BLaER1 (cell line): ENCODE results near the gene PPP1R1B.
A peak's percentile ranks its signal among the peaks of the same experiment; 100 is the strongest.

Experiments used
- H3K27ac ChIP-seq: shearing (Covaris generic); formaldehyde crosslinking; 2 replicates; pipeline ENCODE4 v1.8.1; 2022
- H3K27me3 ChIP-seq: shearing (Covaris generic); formaldehyde crosslinking; 2 replicates; pipeline ENCODE4 v1.8.1; 2022
- H3K36me3 ChIP-seq: shearing (Covaris generic); formaldehyde crosslinking; 2 replicates; pipeline ENCODE4 v1.8.1; 2022
- H3K4me1 ChIP-seq: shearing (Covaris generic); formaldehyde crosslinking; 2 replicates; pipeline ENCODE4 v1.8.1; 2022
- H3K4me2 ChIP-seq: shearing (Covaris generic); formaldehyde crosslinking; 2 replicates; pipeline ENCODE4 v1.8.1; 2022
- H3K4me3 ChIP-seq: shearing (Covaris generic); formaldehyde crosslinking; 2 replicates; pipeline ENCODE4 v1.8.1; 2022
- H3K9ac ChIP-seq: shearing (Covaris generic); formaldehyde crosslinking; 2 replicates; pipeline ENCODE4 v1.8.1; 2022
- H3K9me3 ChIP-seq: shearing (Covaris generic); formaldehyde crosslinking; 2 replicates; pipeline ENCODE4 v1.8.1; 2022
- H4K20me1 ChIP-seq: shearing (Covaris generic); formaldehyde crosslinking; 2 replicates; pipeline ENCODE4 v1.8.1; 2022
- Cebpa-rat ChIP-seq: shearing (Covaris generic); IDR thresholded peaks from 2 replicates; pipeline ENCODE4 v1.8.1; 2022

Gene PPP1R1B

DNA sequence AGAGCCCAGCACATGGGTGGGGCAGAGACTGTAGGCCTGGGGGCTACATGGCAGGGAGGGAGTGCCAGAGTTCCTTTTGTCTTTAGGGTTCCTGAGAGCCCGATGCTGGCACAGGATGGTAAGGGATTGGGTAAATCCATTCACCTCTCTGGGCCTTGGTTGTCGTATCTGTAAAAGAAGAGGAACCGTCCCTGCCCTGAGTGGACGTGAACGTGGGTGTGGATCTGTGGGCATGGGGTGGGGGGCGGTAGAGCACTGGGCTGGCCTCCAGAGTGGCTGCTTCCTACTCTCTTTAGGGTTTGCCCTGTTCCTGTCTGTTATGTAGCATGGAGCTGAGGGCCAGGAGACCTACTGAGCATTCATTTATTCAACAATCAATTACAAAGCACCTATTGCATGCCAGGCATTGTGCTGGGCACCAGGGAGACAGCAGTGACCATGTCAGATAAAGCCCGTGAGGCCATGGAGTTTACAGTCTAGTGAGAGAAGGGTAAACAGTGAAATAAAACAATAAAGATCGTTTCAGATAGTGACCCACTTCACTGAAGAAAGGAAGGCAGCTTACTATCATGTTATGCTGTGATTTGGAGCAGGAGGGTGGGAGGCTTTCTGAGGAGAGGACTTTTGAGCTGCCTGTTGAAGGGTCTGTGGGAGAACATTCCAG, 25.3 kb downstream of the PPP1R1B start:
- Histone ChIP-seq H3K9ac (no peak overlapping the region), H3K27ac (peak overlapping the region; percentile 13; the same call in 1 of the 2 replicates), H4K20me1 (peaks cover 97% of the 10 kb centered on the region), H3K4me3 (no peak overlapping the region), H3K9me3 (no peaks in the 10 kb centered on the region), H3K4me2 (peak overlapping the region; percentile 67), H3K36me3 (peaks cover 35% of the 10 kb centered on the region), H3K4me1 (peaks cover 39% of the 10 kb centered on the region), H3K27me3 (no peaks in the 10 kb centered on the region)
- TF ChIP-seq Cebpa-rat = no peak

GRCh38 chr17:39652587-39653315, 26.0 kb downstream of the PPP1R1B start:
- Histone ChIP-seq H3K4me2 (no peak overlapping the region), H3K36me3 (peaks cover 41% of the 10 kb centered on the region), H3K4me3 (no peak overlapping the region), H4K20me1 (peaks cover 98% of the 10 kb centered on the region), H3K27me3 (no peaks in the 10 kb centered on the region), H3K27ac (peak overlapping the region; percentile 13; the same call in 1 of the 2 replicates), H3K9me3 (no peaks in the 10 kb centered on the region), H3K9ac (no peak overlapping the region), H3K4me1 (peaks cover 46% of the 10 kb centered on the region)
- TF ChIP-seq Cebpa-rat = no peak

DNA sequence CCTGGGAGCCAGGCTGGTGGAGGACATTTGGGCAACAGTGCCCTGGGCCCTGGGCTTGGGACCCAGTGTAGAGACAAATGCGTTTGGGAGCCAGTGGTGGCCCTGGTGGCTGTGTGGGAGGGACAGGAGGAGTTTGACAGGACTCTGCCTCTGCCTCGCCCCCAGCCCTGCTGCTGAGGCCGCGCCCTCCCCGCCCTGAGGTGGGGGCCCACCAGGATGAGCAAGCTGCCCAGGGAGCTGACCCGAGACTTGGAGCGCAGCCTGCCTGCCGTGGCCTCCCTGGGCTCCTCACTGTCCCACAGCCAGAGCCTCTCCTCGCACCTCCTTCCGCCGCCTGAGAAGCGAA, 26.5 kb downstream of the PPP1R1B start:
- H3K9ac ChIP-seq = no peak overlapping the region

GRCh38 chr17:39653662-39654331, 27.0 kb downstream of the PPP1R1B start:
- Histone ChIP-seq H3K27ac (no peak overlapping the region), H3K9ac (no peak overlapping the region), H3K36me3 (peaks cover 47% of the 10 kb centered on the region), H3K9me3 (no peaks in the 10 kb centered on the region), H3K4me2 (no peak overlapping the region), H3K4me1 (peaks cover 56% of the 10 kb centered on the region), H3K4me3 (no peak overlapping the region), H4K20me1 (peaks cover 99% of the 10 kb centered on the region), H3K27me3 (peaks cover 5% of the 10 kb centered on the region; the same call in 1 of the 2 replicates)
- no peak for TF ChIP-seq Cebpa-rat

More for the DNA sequence above, 26.5 kb downstream of the PPP1R1B start:
- H3K27ac ChIP-seq = no peak overlapping the region
- no peak overlapping the region for H3K4me2 ChIP-seq
- H3K27me3 ChIP-seq = peaks cover 5% of the 10 kb centered on the region; the same call in 1 of the 2 replicates
- peaks cover 99% of the 10 kb centered on the region for H4K20me1 ChIP-seq
- H3K9me3 ChIP-seq = no peaks in the 10 kb centered on the region
- no peak for TF ChIP-seq Cebpa-rat
- H3K4me3 ChIP-seq = no peak overlapping the region
- peaks cover 47% of the 10 kb centered on the region for H3K36me3 ChIP-seq
- H3K4me1 ChIP-seq = peaks cover 51% of the 10 kb centered on the region

DNA sequence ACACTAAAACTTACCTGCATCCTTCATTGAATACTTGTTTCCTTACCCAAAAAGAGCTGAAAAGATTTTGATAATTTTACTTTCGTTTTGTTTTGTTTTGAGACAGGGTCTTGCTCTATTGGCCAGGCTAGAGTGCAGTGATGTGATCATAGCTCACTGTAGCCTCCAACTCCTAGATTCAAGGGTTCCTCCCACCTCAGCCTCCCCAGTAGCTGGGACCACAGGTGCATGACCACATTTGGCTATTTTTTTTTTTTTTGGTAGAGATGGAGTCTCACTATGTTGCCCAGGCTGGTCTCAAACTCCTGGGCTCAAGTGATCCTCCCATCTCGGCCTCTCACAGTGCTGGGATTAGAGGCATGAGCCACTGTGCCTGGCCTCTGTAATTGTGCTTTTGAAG, 28.4 kb downstream of the PPP1R1B start:
- peaks cover 68% of the 10 kb centered on the region for H3K4me1 ChIP-seq
- peaks cover 5% of the 10 kb centered on the region; the same call in 1 of the 2 replicates for H3K27me3 ChIP-seq
- TF ChIP-seq Cebpa-rat = no peak

DNA sequence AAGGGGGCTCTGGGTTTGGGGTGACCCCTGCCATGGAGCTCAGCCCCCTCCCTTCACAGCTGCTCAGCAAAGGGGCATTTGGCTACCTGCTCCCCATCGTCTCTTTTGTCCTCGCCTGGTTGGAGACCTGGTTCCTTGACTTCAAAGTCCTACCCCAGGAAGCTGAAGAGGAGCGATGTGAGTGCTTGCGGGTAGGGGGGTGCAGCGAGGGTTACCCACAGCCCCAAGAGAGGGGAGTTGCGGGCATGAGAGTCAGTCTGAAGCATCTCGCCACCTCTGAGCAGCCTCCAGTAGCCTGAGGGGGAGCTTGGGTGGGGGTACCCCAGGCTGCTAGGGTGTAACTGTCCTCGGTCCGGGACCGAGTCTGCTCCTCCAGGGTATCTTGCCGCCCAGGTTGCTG, 31.6 kb downstream of the PPP1R1B start:
- H3K27me3 ChIP-seq = peaks cover 5% of the 10 kb centered on the region; the same call in 1 of the 2 replicates
- peaks cover 83% of the 10 kb centered on the region for H4K20me1 ChIP-seq
- H3K36me3 ChIP-seq = peaks cover 69% of the 10 kb centered on the region
- peaks cover 71% of the 10 kb centered on the region for H3K4me1 ChIP-seq
- H3K4me3 ChIP-seq = no peak overlapping the region
- H3K9me3 ChIP-seq = no peaks in the 10 kb centered on the region
- TF ChIP-seq Cebpa-rat = no peak
- no peak overlapping the region for H3K9ac ChIP-seq
- H3K27ac ChIP-seq = no peak overlapping the region
- H3K4me2 ChIP-seq = peak overlapping the region; percentile 89

More for the DNA sequence above, 28.4 kb downstream of the PPP1R1B start:
- peaks cover 47% of the 10 kb centered on the region for H3K36me3 ChIP-seq
- H3K9ac ChIP-seq = no peak overlapping the region
- no peaks in the 10 kb centered on the region for H3K9me3 ChIP-seq
- no peak overlapping the region for H3K4me3 ChIP-seq
- H4K20me1 ChIP-seq = peaks cover 96% of the 10 kb centered on the region
- no peak overlapping the region for H3K4me2 ChIP-seq
- no peak overlapping the region for H3K27ac ChIP-seq

GRCh38 chr17:39658760-39659159, 32.0 kb downstream of the PPP1R1B start:
- H3K4me1 ChIP-seq = peaks cover 75% of the 10 kb centered on the region
- H3K9ac ChIP-seq = no peak overlapping the region
- H3K36me3 ChIP-seq = peaks cover 65% of the 10 kb centered on the region
- no peak overlapping the region for H3K4me3 ChIP-seq
- peaks cover 5% of the 10 kb centered on the region; the same call in 1 of the 2 replicates for H3K27me3 ChIP-seq
- H4K20me1 ChIP-seq = peaks cover 79% of the 10 kb centered on the region
- peak overlapping the region; percentile 89 for H3K4me2 ChIP-seq
- TF ChIP-seq Cebpa-rat = no peak
- no peaks in the 10 kb centered on the region for H3K9me3 ChIP-seq
- H3K27ac ChIP-seq = peak overlapping the region; percentile 70

DNA sequence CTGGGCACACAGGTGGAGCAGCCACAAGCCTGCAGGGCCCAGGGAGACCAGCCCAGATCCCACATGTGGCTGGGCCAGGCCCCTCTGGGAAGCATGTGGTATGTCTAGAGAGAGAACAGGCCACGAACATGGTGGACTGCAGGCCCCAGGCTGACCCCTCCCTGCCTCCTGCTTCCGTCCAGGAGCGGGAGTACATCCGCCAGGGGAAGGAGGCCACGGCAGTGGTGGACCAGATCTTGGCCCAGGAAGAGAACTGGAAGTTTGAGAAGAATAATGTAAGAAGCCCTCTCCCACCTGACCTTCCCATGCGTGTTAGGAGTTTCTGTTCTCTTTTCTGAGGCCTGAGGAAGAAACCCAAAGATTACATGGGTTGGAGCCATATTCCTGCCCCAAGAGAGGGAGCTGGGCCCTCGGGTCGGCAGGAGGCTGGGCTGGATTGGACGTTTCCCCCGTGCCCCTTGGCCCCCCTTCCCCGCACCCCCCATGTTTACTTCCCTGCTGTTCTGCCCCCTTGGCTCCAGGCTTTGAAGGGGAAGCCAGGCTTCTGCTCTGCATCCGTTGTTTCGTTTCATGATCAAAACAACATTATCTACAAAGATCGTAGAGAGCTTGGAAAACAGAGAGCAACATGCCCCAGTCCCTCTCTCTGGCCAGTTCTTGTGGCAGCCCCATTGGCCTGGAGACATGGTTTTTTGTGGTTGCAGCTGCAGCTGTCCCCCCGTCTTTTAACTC, 32.7 kb downstream of the PPP1R1B start:
- Histone ChIP-seq H4K20me1 (peaks cover 78% of the 10 kb centered on the region), H3K4me1 (peaks cover 81% of the 10 kb centered on the region), H3K27me3 (peaks cover 5% of the 10 kb centered on the region; the same call in 1 of the 2 replicates), H3K4me3 (peak overlapping the region; percentile 42), H3K4me2 (peak overlapping the region; percentile 89), H3K27ac (peak overlapping the region; percentile 83), H3K36me3 (peaks cover 59% of the 10 kb centered on the region), H3K9me3 (no peaks in the 10 kb centered on the region), H3K9ac (peak overlapping the region; percentile 69)
- TF ChIP-seq Cebpa-rat = no peak

- H3K4me1 ChIP-seq = peaks cover 81% of the 10 kb centered on the region
- peaks cover 78% of the 10 kb centered on the region for H4K20me1 ChIP-seq
- no peak for TF ChIP-seq Cebpa-rat
- H3K36me3 ChIP-seq = peaks cover 54% of the 10 kb centered on the region
- peak overlapping the region; percentile 89 for H3K4me2 ChIP-seq
- H3K27me3 ChIP-seq = peaks cover 5% of the 10 kb centered on the region; the same call in 1 of the 2 replicates
- peak overlapping the region; percentile 42 for H3K4me3 ChIP-seq
- no peaks in the 10 kb centered on the region for H3K9me3 ChIP-seq
- peak overlapping the region; percentile 69 for H3K9ac ChIP-seq
- peak overlapping the region; percentile 83 for H3K27ac ChIP-seq
These were observed 33.2 kb downstream of the PPP1R1B start for GRCh38 chr17:39660011-39660360.
